Measurements from ENCODE around the gene SH2D3C.

The SH2D3C gene

GRCh38 chr9:127711226-127711701, 67.2 kb downstream of the SH2D3C start:
- Histone ChIP-seq H3K4me1 (ENCODE audit: low read length) (no peaks in the 10 kb centered on the region), H3K9ac (ENCODE audit: low read length) (no peak overlapping the region), H3K79me2 (ENCODE audit: low read length) (no peaks in the 10 kb centered on the region), H3K4me3 (ENCODE audit: low read length) (no peak overlapping the region), H3F3A (ENCODE audit: insufficient read depth, low read length) (no peaks in the 10 kb centered on the region), H4K20me1 (ENCODE audit: insufficient read depth, low read length) (no peaks in the 10 kb centered on the region), H3K4me2 (ENCODE audit: low read depth, low read length) (no peak overlapping the region), H3K36me3 (replicated peaks; ENCODE audit: insufficient read depth, low read length) (no peaks in the 10 kb centered on the region), H3K27ac (ENCODE audit: low read length) (no peak overlapping the region), H2AFZ (ENCODE audit: low read length) (no peak overlapping the region), H3K9me2 (replicated peaks; ENCODE audit: insufficient read depth, low read length) (no peaks in the 10 kb centered on the region), H3K27me3 (replicated peaks; ENCODE audit: insufficient read depth, low read length) (no peaks in the 10 kb centered on the region), H3K9me3 (replicated peaks; ENCODE audit: insufficient read depth, low read length) (no peaks in the 10 kb centered on the region)
- DNase-seq = no peak
- TF ChIP-seq CTCF (IDR thresholded peaks at IDR 0.05; ENCODE audit: low read length) (no peak), EZH2phosphoT487 (IDR thresholded peaks at IDR 0.05; ENCODE audit: low read length) (no peak), EZH2 (optimal IDR thresholded peaks at IDR 0.05; ENCODE audit: low read depth, low read length) (no peak)

GRCh38 chr9:127710204-127710783, 68.2 kb downstream of the SH2D3C start:
- Histone ChIP-seq H3F3A (ENCODE audit: insufficient read depth, low read length) (no peaks in the 10 kb centered on the region), H3K4me2 (ENCODE audit: low read depth, low read length) (no peak overlapping the region), H3K4me1 (ENCODE audit: low read length) (no peaks in the 10 kb centered on the region), H3K9me3 (replicated peaks; ENCODE audit: insufficient read depth, low read length) (no peaks in the 10 kb centered on the region), H2AFZ (ENCODE audit: low read length) (no peak overlapping the region), H3K27me3 (replicated peaks; ENCODE audit: insufficient read depth, low read length) (no peaks in the 10 kb centered on the region), H3K9ac (ENCODE audit: low read length) (no peak overlapping the region), H3K79me2 (ENCODE audit: low read length) (no peaks in the 10 kb centered on the region), H3K36me3 (replicated peaks; ENCODE audit: insufficient read depth, low read length) (no peaks in the 10 kb centered on the region), H4K20me1 (ENCODE audit: insufficient read depth, low read length) (no peaks in the 10 kb centered on the region), H3K27ac (ENCODE audit: low read length) (no peak overlapping the region), H3K4me3 (ENCODE audit: low read length) (no peak overlapping the region), H3K9me2 (replicated peaks; ENCODE audit: insufficient read depth, low read length) (no peaks in the 10 kb centered on the region)
- DNase-seq = no peak
- no peak for TF ChIP-seq EZH2phosphoT487 (IDR thresholded peaks at IDR 0.05; ENCODE audit: low read length)

- no peaks in the 10 kb centered on the region for H3K36me3 ChIP-seq (replicated peaks; ENCODE audit: insufficient read depth, low read length)
- no peak overlapping the region for H3K27ac ChIP-seq (ENCODE audit: low read length)
- no peaks in the 10 kb centered on the region for H4K20me1 ChIP-seq (ENCODE audit: insufficient read depth, low read length)
- H2AFZ ChIP-seq (ENCODE audit: low read length) = no peak overlapping the region
- no peaks in the 10 kb centered on the region for H3K9me2 ChIP-seq (replicated peaks; ENCODE audit: insufficient read depth, low read length)
- H3K4me2 ChIP-seq (ENCODE audit: low read depth, low read length) = no peak overlapping the region
- no peaks in the 10 kb centered on the region for H3K27me3 ChIP-seq (replicated peaks; ENCODE audit: insufficient read depth, low read length)
- no peak for DNase-seq
- TF ChIP-seq CTCF (IDR thresholded peaks at IDR 0.05; ENCODE audit: low read length) (no peak), EZH2 (optimal IDR thresholded peaks at IDR 0.05; ENCODE audit: low read depth, low read length) (no peak), EZH2phosphoT487 (IDR thresholded peaks at IDR 0.05; ENCODE audit: low read length) (no peak)
- H3F3A ChIP-seq (ENCODE audit: insufficient read depth, low read length) = no peaks in the 10 kb centered on the region
- no peak overlapping the region for H3K4me3 ChIP-seq (ENCODE audit: low read length)
- H3K79me2 ChIP-seq (ENCODE audit: low read length) = no peaks in the 10 kb centered on the region
- H3K9ac ChIP-seq (ENCODE audit: low read length) = no peak overlapping the region
- H3K9me3 ChIP-seq (replicated peaks; ENCODE audit: insufficient read depth, low read length) = no peaks in the 10 kb centered on the region
- H3K4me1 ChIP-seq (ENCODE audit: low read length) = no peaks in the 10 kb centered on the region
Measured at GRCh38 chr9:127708952-127709587, 69.4 kb downstream of the SH2D3C start.

GRCh38 chr9:127707766-127708165, 70.7 kb downstream of the SH2D3C start:
- no peaks in the 10 kb centered on the region for H3K36me3 ChIP-seq (replicated peaks; ENCODE audit: insufficient read depth, low read length)
- no peaks in the 10 kb centered on the region for H3K9me3 ChIP-seq (replicated peaks; ENCODE audit: insufficient read depth, low read length)
- no peaks in the 10 kb centered on the region for H3K27me3 ChIP-seq (replicated peaks; ENCODE audit: insufficient read depth, low read length)
- H2AFZ ChIP-seq (ENCODE audit: low read length) = no peak overlapping the region
- no peaks in the 10 kb centered on the region for H3K9me2 ChIP-seq (replicated peaks; ENCODE audit: insufficient read depth, low read length)
- H3K9ac ChIP-seq (ENCODE audit: low read length) = no peak overlapping the region
- no peak overlapping the region for H3K27ac ChIP-seq (ENCODE audit: low read length)
- no peaks in the 10 kb centered on the region for H3K4me1 ChIP-seq (ENCODE audit: low read length)
- peak; percentile 12 for DNase-seq
- H3F3A ChIP-seq (ENCODE audit: insufficient read depth, low read length) = no peaks in the 10 kb centered on the region
- no peak overlapping the region for H3K4me3 ChIP-seq (ENCODE audit: low read length)
- no peaks in the 10 kb centered on the region for H4K20me1 ChIP-seq (ENCODE audit: insufficient read depth, low read length)
- H3K4me2 ChIP-seq (ENCODE audit: low read depth, low read length) = no peak overlapping the region
- TF ChIP-seq CTCF (IDR thresholded peaks at IDR 0.05; ENCODE audit: low read length) (peak; percentile 25; the same call in 1 of the 2 replicates), EZH2phosphoT487 (IDR thresholded peaks at IDR 0.05; ENCODE audit: low read length) (no peak), EZH2 (optimal IDR thresholded peaks at IDR 0.05; ENCODE audit: low read depth, low read length) (no peak)
- H3K79me2 ChIP-seq (ENCODE audit: low read length) = no peaks in the 10 kb centered on the region
